Measurements from ENCODE around the gene KLHL30.

The KLHL30 gene

GRCh38 chr2:238104226-238104690, 34.2 kb upstream of the KLHL30 start:
- no peak for TF ChIP-seq POLR2AphosphoS5 (IDR thresholded peaks at IDR 0.05; ENCODE audit: low read depth, low read length)
- TF ChIP-seq, protein P1, sequence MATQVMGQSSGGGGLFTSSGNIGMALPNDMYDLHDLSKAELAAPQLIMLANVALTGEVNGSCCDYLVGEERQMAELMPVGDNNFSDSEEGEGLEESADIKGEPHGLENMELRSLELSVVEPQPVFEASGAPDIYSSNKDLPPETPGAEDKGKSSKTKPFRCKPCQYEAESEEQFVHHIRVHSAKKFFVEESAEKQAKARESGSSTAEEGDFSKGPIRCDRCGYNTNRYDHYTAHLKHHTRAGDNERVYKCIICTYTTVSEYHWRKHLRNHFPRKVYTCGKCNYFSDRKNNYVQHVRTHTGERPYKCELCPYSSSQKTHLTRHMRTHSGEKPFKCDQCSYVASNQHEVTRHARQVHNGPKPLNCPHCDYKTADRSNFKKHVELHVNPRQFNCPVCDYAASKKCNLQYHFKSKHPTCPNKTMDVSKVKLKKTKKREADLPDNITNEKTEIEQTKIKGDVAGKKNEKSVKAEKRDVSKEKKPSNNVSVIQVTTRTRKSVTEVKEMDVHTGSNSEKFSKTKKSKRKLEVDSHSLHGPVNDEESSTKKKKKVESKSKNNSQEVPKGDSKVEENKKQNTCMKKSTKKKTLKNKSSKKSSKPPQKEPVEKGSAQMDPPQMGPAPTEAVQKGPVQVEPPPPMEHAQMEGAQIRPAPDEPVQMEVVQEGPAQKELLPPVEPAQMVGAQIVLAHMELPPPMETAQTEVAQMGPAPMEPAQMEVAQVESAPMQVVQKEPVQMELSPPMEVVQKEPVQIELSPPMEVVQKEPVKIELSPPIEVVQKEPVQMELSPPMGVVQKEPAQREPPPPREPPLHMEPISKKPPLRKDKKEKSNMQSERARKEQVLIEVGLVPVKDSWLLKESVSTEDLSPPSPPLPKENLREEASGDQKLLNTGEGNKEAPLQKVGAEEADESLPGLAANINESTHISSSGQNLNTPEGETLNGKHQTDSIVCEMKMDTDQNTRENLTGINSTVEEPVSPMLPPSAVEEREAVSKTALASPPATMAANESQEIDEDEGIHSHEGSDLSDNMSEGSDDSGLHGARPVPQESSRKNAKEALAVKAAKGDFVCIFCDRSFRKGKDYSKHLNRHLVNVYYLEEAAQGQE (IDR thresholded peaks at IDR 0.05; ENCODE audit: insufficient read depth in 1 of 2, low read depth in 2 of 2, low read length in 2 of 2), result no peak
- TF ChIP-seq SIN3A (IDR thresholded peaks at IDR 0.05; ENCODE audit: borderline replicate concordance, insufficient read depth, low read length), result no peak
- no peak for TF ChIP-seq FOXP2 (optimal IDR thresholded peaks at IDR 0.05; ENCODE audit: borderline replicate concordance, extremely low read depth, extremely low read length, insufficient read depth)
- TF ChIP-seq TAF1 (IDR thresholded peaks at IDR 0.05; ENCODE audit: borderline replicate concordance, insufficient read depth, low read length), result no peak

GRCh38 chr2:238104691-238105371, 33.6 kb upstream of the KLHL30 start:
- TF ChIP-seq, protein P1 (IDR thresholded peaks at IDR 0.05; ENCODE audit: insufficient read depth in 1 of 2, low read depth in 2 of 2, low read length in 2 of 2), result no peak
- TF ChIP-seq SIN3A (IDR thresholded peaks at IDR 0.05; ENCODE audit: borderline replicate concordance, insufficient read depth, low read length), result no peak
- no peak for TF ChIP-seq FOXP2 (optimal IDR thresholded peaks at IDR 0.05; ENCODE audit: borderline replicate concordance, extremely low read depth, extremely low read length, insufficient read depth)
- TF ChIP-seq TAF1 (IDR thresholded peaks at IDR 0.05; ENCODE audit: borderline replicate concordance, insufficient read depth, low read length), result no peak
- TF ChIP-seq POLR2AphosphoS5 (IDR thresholded peaks at IDR 0.05; ENCODE audit: low read depth, low read length), result no peak

GRCh38 chr2:238105506-238106338, 32.7 kb upstream of the KLHL30 start:
- TF ChIP-seq TAF1 (IDR thresholded peaks at IDR 0.05; ENCODE audit: borderline replicate concordance, insufficient read depth, low read length) (no peak), SIN3A (IDR thresholded peaks at IDR 0.05; ENCODE audit: borderline replicate concordance, insufficient read depth, low read length) (no peak), FOXP2 (optimal IDR thresholded peaks at IDR 0.05; ENCODE audit: borderline replicate concordance, extremely low read depth, extremely low read length, insufficient read depth) (no peak), POLR2AphosphoS5 (IDR thresholded peaks at IDR 0.05; ENCODE audit: low read depth, low read length) (no peak)
- TF ChIP-seq, protein P1 (IDR thresholded peaks at IDR 0.05; ENCODE audit: insufficient read depth in 1 of 2, low read depth in 2 of 2, low read length in 2 of 2), result no peak

DNA sequence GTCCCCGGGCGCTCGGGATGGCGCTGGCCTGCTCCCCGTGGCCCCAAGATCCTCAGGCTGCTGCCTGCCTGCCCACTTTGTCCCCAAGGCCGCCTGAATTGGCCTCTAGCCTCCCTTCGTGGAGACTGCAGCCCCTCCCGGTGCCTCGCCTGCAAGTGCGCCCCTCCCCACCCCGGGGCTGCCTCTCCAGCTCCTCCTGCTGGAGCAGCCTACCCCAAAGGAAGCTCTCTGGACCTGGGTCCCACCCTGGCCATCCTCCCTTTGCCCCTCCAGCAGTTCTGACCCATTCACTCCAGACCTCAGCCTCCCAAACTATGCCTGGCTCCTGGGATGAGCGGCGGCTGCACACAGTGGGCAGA, 32.1 kb upstream of the KLHL30 start:
- no peak for TF ChIP-seq POLR2AphosphoS5 (IDR thresholded peaks at IDR 0.05; ENCODE audit: low read depth, low read length)
- TF ChIP-seq, protein P1 (IDR thresholded peaks at IDR 0.05; ENCODE audit: insufficient read depth in 1 of 2, low read depth in 2 of 2, low read length in 2 of 2), result no peak
- no peak for TF ChIP-seq FOXP2 (optimal IDR thresholded peaks at IDR 0.05; ENCODE audit: borderline replicate concordance, extremely low read depth, extremely low read length, insufficient read depth)
- no peak for TF ChIP-seq TAF1 (IDR thresholded peaks at IDR 0.05; ENCODE audit: borderline replicate concordance, insufficient read depth, low read length)
- no peak for TF ChIP-seq SIN3A (IDR thresholded peaks at IDR 0.05; ENCODE audit: borderline replicate concordance, insufficient read depth, low read length)

Measured in PFSK-1 (cell line).